HG03066 (cell line): ENCODE measurements around the gene CTNNB1.

ENCODE experiments used
- ATAC-seq: cut with Tn5 transposase; IDR thresholded peaks from one replicate; pipeline ENCODE4 v1.9.1; 2021; ENCODE audit warnings: low read depth; ENCODE audit not compliant: unreplicated experiment

CTNNB1 gene

GRCh38 chr3:41213588-41213987, 14.3 kb downstream of the CTNNB1 start:
- ATAC-seq = no peak

- ATAC-seq = no peak
Observed at GRCh38 chr3:41216422-41216821, 17.1 kb downstream of the CTNNB1 start.

GRCh38 chr3:41216993-41217392, 17.7 kb downstream of the CTNNB1 start:
- no peak for ATAC-seq

- ATAC-seq = no peak
Observed at GRCh38 chr3:41219424-41219823, 20.1 kb downstream of the CTNNB1 start.

GRCh38 chr3:41220906-41221677, 21.8 kb downstream of the CTNNB1 start:
- no peak for ATAC-seq

- no peak for ATAC-seq
Observed at GRCh38 chr3:41222012-41222411, 22.7 kb downstream of the CTNNB1 start.

- no peak for ATAC-seq
Observed at GRCh38 chr3:41222501-41222900, 23.2 kb downstream of the CTNNB1 start.

- no peak for ATAC-seq
Observed at GRCh38 chr3:41223078-41223477, 23.8 kb downstream of the CTNNB1 start.

GRCh38 chr3:41223691-41224090, 24.4 kb downstream of the CTNNB1 start:
- no peak for ATAC-seq

- no peak for ATAC-seq
Observed at GRCh38 chr3:41224120-41224806, 25.0 kb downstream of the CTNNB1 start.

- ATAC-seq = no peak
Observed at GRCh38 chr3:41234823-41235721, 35.8 kb downstream of the CTNNB1 start.

GRCh38 chr3:41236228-41236627, 36.9 kb downstream of the CTNNB1 start:
- no peak for ATAC-seq

- no peak for ATAC-seq
Observed at GRCh38 chr3:41237907-41238306, 38.6 kb downstream of the CTNNB1 start.

- no peak for ATAC-seq
Observed at GRCh38 chr3:41239587-41239986, 40.3 kb downstream of the CTNNB1 start.

- ATAC-seq = no peak
Observed at GRCh38 chr3:41241161-41241560, 41.9 kb downstream of the CTNNB1 start.

GRCh38 chr3:41241800-41242571, 42.7 kb downstream of the CTNNB1 start:
- no peak for ATAC-seq

GRCh38 chr3:41243183-41243582, 43.9 kb downstream of the CTNNB1 start:
- no peak for ATAC-seq

- ATAC-seq = no peak
Observed at GRCh38 chr3:41244620-41245336, 45.5 kb downstream of the CTNNB1 start.

GRCh38 chr3:41247055-41248004, 48.0 kb downstream of the CTNNB1 start:
- ATAC-seq = no peak
